Fibroblast of lung (primary cell): Measurements from ENCODE around the gene NR1D1. TPM values are rescaled to one million over a fixed set of nuclear protein-coding genes. Genes with fewer than 3 reads are reported as not detected.
A peak's percentile ranks its signal among the peaks of the same experiment; 100 is the strongest.

Experiments
- DNase-seq, 2 donors: peaks; one replicate each; pipeline versions ENCODE4 v3.0.0 to v3.0.0-alpha.2; 2010; ENCODE audit warnings: low read depth in 2 of 2
- H2AFZ ChIP-seq: 2 replicates; pipeline ENCODE4 v1.5.1; 2012; ENCODE audit warnings: low read length, control low read depth, inconsistent platforms
- H3K27ac ChIP-seq: 2 replicates; pipeline ENCODE4 v1.5.1; 2011; ENCODE audit warnings: low read length, control low read depth; ENCODE audit not compliant: insufficient read depth
- H3K27me3 ChIP-seq: 2 replicates; pipeline ENCODE4 v1.5.1; 2011; ENCODE audit warnings: mild to moderate bottlenecking, low read length; ENCODE audit not compliant: control insufficient read depth, insufficient read depth
- H3K36me3 ChIP-seq: 2 replicates; pipeline ENCODE4 v1.5.1; 2011; ENCODE audit warnings: low read length; ENCODE audit not compliant: control insufficient read depth, insufficient read depth
- H3K4me1 ChIP-seq: 2 replicates; pipeline ENCODE4 v1.5.1; 2011; ENCODE audit warnings: low read length; ENCODE audit not compliant: control insufficient read depth, insufficient read depth; ENCODE audit errors: extremely low read depth
- H3K4me2 ChIP-seq: 2 replicates; pipeline ENCODE4 v1.5.1; 2011; ENCODE audit warnings: low read length, control low read depth; ENCODE audit not compliant: insufficient read depth; ENCODE audit errors: extremely low read depth
- H3K4me3 ChIP-seq, 4 experiments: fragments of 200-600 bp in 1 of 4; sonication (generic) in 1 of 4; replicated peaks in 1 of 4; 2 replicates each; pipeline ENCODE4 v1.5.1; 2011 to 2016; ENCODE audit warnings: low read length in 4 of 4, low read depth in 3 of 4, mild to moderate bottlenecking in 3 of 4, control low read depth in 2 of 4, inconsistent platforms in 1 of 4, mixed read lengths in 1 of 4; ENCODE audit not compliant: insufficient read depth in 1 of 4; ENCODE audit errors: control extremely low read depth in 1 of 4
- H3K79me2 ChIP-seq: 2 replicates; pipeline ENCODE4 v1.5.1; 2012; ENCODE audit warnings: mild to moderate bottlenecking, low read length, inconsistent platforms; ENCODE audit not compliant: control insufficient read depth, insufficient read depth
- H3K9ac ChIP-seq: 2 replicates; pipeline ENCODE4 v1.5.1; 2011; ENCODE audit warnings: mild to moderate bottlenecking, low read length, control low read depth; ENCODE audit not compliant: insufficient read depth
- H3K9me3 ChIP-seq: 2 replicates; pipeline ENCODE4 v1.5.1; 2012; ENCODE audit warnings: low read depth, low read length; ENCODE audit not compliant: control insufficient read depth, insufficient read depth
- H4K20me1 ChIP-seq: 2 replicates; pipeline ENCODE4 v1.5.1; 2011; ENCODE audit warnings: low read length; ENCODE audit not compliant: control insufficient read depth, insufficient read depth; ENCODE audit errors: extremely low read depth
- CTCF ChIP-seq, 2 donors: IDR thresholded peaks in 1 of 2; conservative IDR thresholded peaks in 1 of 2; 1 replicate in 1 of 2; 2 replicates in 1 of 2; pipeline ENCODE4 v1.5.1; 2011 to 2012; ENCODE audit warnings: low read length in 2 of 2, control low read depth in 1 of 2, inconsistent platforms in 1 of 2, low read depth in 1 of 2, mild to moderate bottlenecking in 1 of 2
- EZH2 ChIP-seq: IDR thresholded peaks from 2 replicates; pipeline ENCODE4 v1.5.1; 2012; ENCODE audit warnings: low read length, control low read depth, mild to moderate bottlenecking; ENCODE audit errors: missing control alignments
- polyA plus RNA-seq, 2 donors: library from polyadenylated mRNA; depleted of rRNA in 1 of 2; stranded (reverse) in 1 of 2; unstranded in 1 of 2; fragments of >200 nt; gene quantifications; 2 replicates each; pipeline ENCODE4 v1.2.1, GENCODE V29; 2011 to 2012; ENCODE audit warnings: missing spikeins in 1 of 2
- total RNA-seq: library from RNA; depleted of rRNA; stranded (reverse); fragments of >200 nt; gene quantifications from 2 replicates; pipeline ENCODE4 v1.2.1, GENCODE V29; 2014

Gene NR1D1
- total and polyA plus RNA-seq, 2 donors (not counting 1 experiment from before 2014, with no cell fraction given): 3.3 to 5.3 TPM

- H3K4me1 ChIP-seq: peaks cover 28% of the 10 kb centered on the region
Observed at GRCh38 chr17:40103071-40103661, 2.8 kb upstream of the NR1D1 start.

GRCh38 chr17:40101367-40102210, 1.2 kb upstream of the NR1D1 start:
- no peak for TF ChIP-seq EZH2
- peak overlapping the region in 2 of 4 experiments; percentile 59 to 100 for H3K4me3 ChIP-seq
- peaks cover 24% of the 10 kb centered on the region for H3K4me1 ChIP-seq
- H3K27me3 ChIP-seq: no peaks in the 10 kb centered on the region
- H3K36me3 ChIP-seq: peaks cover 9% of the 10 kb centered on the region
- H3K27ac ChIP-seq: peak overlapping the region; percentile 91
- no peaks in the 10 kb centered on the region for H4K20me1 ChIP-seq
- H3K79me2 ChIP-seq: peaks cover 31% of the 10 kb centered on the region
- H2AFZ ChIP-seq: no peak overlapping the region
- H3K4me2 ChIP-seq: peak overlapping the region; percentile 71
- H3K9ac ChIP-seq: no peak overlapping the region
- no peaks in the 10 kb centered on the region for H3K9me3 ChIP-seq
- no peak for DNase-seq

More at GRCh38 chr17:40103071-40103661, 2.8 kb upstream of the NR1D1 start:
- H4K20me1 ChIP-seq: no peaks in the 10 kb centered on the region
- TF ChIP-seq EZH2 (no peak), CTCF (conservative IDR thresholded peaks at IDR 0.05 in 1 of 2, IDR thresholded peaks at IDR 0.05 in 1 of 2; ENCODE audit: low read depth in 1 of 2, low read length in 2 of 2) (no peak)
- no peaks in the 10 kb centered on the region for H3K36me3 ChIP-seq
- no peak overlapping the region for H3K27ac ChIP-seq
- peaks cover 16% of the 10 kb centered on the region for H3K79me2 ChIP-seq
- no peaks in the 10 kb centered on the region for H3K9me3 ChIP-seq
- no peak overlapping the region for H2AFZ ChIP-seq
- H3K4me2 ChIP-seq: no peak overlapping the region
- DNase-seq: no peak
- H3K27me3 ChIP-seq: no peaks in the 10 kb centered on the region
- no peak overlapping the region for H3K4me3 ChIP-seq
- H3K9ac ChIP-seq: no peak overlapping the region

- H3K4me2 ChIP-seq: peak overlapping the region; percentile 71
- H3K4me3 ChIP-seq: peak overlapping the region; percentile 84 to 100 (median 90)
- H3K9ac ChIP-seq: peak overlapping the region; percentile 54
- H3K4me1 ChIP-seq: peaks cover 20% of the 10 kb centered on the region
- no peaks in the 10 kb centered on the region for H3K27me3 ChIP-seq
- H3K79me2 ChIP-seq: peaks cover 33% of the 10 kb centered on the region
- peak; percentile 97 to 98 for DNase-seq
- no peaks in the 10 kb centered on the region for H3K9me3 ChIP-seq
- peak overlapping the region; percentile 91 for H3K27ac ChIP-seq
- TF ChIP-seq CTCF (conservative IDR thresholded peaks at IDR 0.05 in 1 of 2, IDR thresholded peaks at IDR 0.05 in 1 of 2; ENCODE audit: low read depth in 1 of 2, low read length in 2 of 2): no peak
- no peak for TF ChIP-seq EZH2
- no peaks in the 10 kb centered on the region for H4K20me1 ChIP-seq
- peak overlapping the region; percentile 6 for H2AFZ ChIP-seq
- peaks cover 11% of the 10 kb centered on the region for H3K36me3 ChIP-seq
Observed at GRCh38 chr17:40100669-40101366, 429 bp upstream of the NR1D1 start.
